Bronchial epithelial cell (primary cell): Measurements from ENCODE around the gene S1PR2. TPM values are rescaled to one million over a fixed set of nuclear protein-coding genes. Genes with fewer than 3 reads are reported as not detected.
"Not testable (repeated sequence)": the region's sequence is repeated elsewhere in the genome, so short reads cannot be mapped to it uniquely, and the experiment has no call there.

Experiments used
- DNase-seq: peaks from one replicate; pipeline ENCODE4 v3.0.0-alpha.2; 2010; ENCODE audit warnings: low read depth
- FAIRE-seq: peaks from 2 replicates; lab custom pipeline; 2011; peaks lifted over from hg19 to GRCh38; lab: Jason Lieb, UNC
- H3K27me3 ChIP-seq: 2 replicates; pipeline ENCODE4 v1.5.1; 2011; ENCODE audit warnings: low read length; ENCODE audit not compliant: control insufficient read depth, insufficient read depth
- H3K36me3 ChIP-seq: 2 replicates; pipeline ENCODE4 v1.5.1; 2011; ENCODE audit warnings: low read length; ENCODE audit not compliant: control insufficient read depth, insufficient read depth
- H3K4me3 ChIP-seq: 2 replicates; pipeline ENCODE4 v1.5.1; 2011; ENCODE audit warnings: mild to moderate bottlenecking, low read depth, low read length, control low read depth
- CTCF ChIP-seq: IDR thresholded peaks from 2 replicates; pipeline ENCODE4 v1.5.1; 2011; ENCODE audit warnings: mild to moderate bottlenecking, moderate library complexity, low read length, control low read depth, inconsistent platforms; ENCODE audit not compliant: insufficient read depth, severe bottlenecking
- total RNA-seq: library from RNA; depleted of rRNA; stranded (reverse); fragments of >200 nt; gene quantifications from 2 replicates; pipeline ENCODE4 v1.2.1, GENCODE V29; 2014

S1PR2 gene
- total RNA-seq, 1 donor from 2014 or later, result 1.3 TPM

GRCh38 chr19:10251792-10252694, 20.9 kb upstream of the S1PR2 start, which contains the start of gene MRPL4:
MRPL4 (plus strand) TSS chr19:10252214; CDS start chr19:10252254, 40 bp downstream.
- Histone ChIP-seq H3K36me3 (peaks cover 12% of the 10 kb centered on the region), H3K27me3 (no peaks in the 10 kb centered on the region), H3K4me3 (peak within 1 kb of the TSS; percentile 80)
- DNase-seq (peak; percentile 97), FAIRE-seq (no peak)
- no peak for TF ChIP-seq CTCF

GRCh38 chr19:10246511-10246910, 15.4 kb upstream of the S1PR2 start:
- no peak for TF ChIP-seq CTCF
- Histone ChIP-seq H3K27me3 (no peaks in the 10 kb centered on the region), H3K4me3 (no peak overlapping the region), H3K36me3 (no peaks in the 10 kb centered on the region)
- DNase-seq (no peak), FAIRE-seq (no peak)

- no peak for TF ChIP-seq CTCF
- DNase-seq, result no peak
- H3K27me3 ChIP-seq, result no peaks in the 10 kb centered on the region
- FAIRE-seq, result no peak
- H3K36me3 ChIP-seq, result no peaks in the 10 kb centered on the region
- H3K4me3 ChIP-seq, result no peak overlapping the region
Measured at GRCh38 chr19:10245189-10245939, 14.2 kb upstream of the S1PR2 start.

- FAIRE-seq (no peak), DNase-seq (no peak)
- TF ChIP-seq CTCF, result no peak
- no peak overlapping the region for H3K4me3 ChIP-seq
- H3K36me3 ChIP-seq, result no peaks in the 10 kb centered on the region
- no peaks in the 10 kb centered on the region for H3K27me3 ChIP-seq
Measured at GRCh38 chr19:10243606-10244005, 12.5 kb upstream of the S1PR2 start.

- H3K27me3 ChIP-seq, FAIRE-seq, H3K36me3 ChIP-seq: not testable (repeated sequence)
Measured at GRCh38 chr19:10241826-10242449, 10.8 kb upstream of the S1PR2 start.

More at GRCh38 chr19:10241826-10242449, 10.8 kb upstream of the S1PR2 start:
- not testable (repeated sequence) for H3K4me3 ChIP-seq, DNase-seq
